ENCODE data around the gene CLIC6.

Gene CLIC6

GRCh38 chr21:34639882-34640788, 28.7 kb upstream of the CLIC6 start:
- WGBS, 2 donors (ENCODE audit: extremely low coverage in 2 of 2, insufficient read length in 2 of 2, insufficient replicate concordance in 1 of 2) = no CpG with 5 or more reads among the region's 9 CpGs
- no peak for DNase-seq (ENCODE audit: low spot score)
- no peaks in the 10 kb centered on the region for H3K27me3 ChIP-seq (ENCODE audit: control insufficient read depth in 3 of 3, insufficient read depth in 3 of 3, low read depth in 1 of 3, low read length in 3 of 3)

GRCh38 chr21:34640858-34641257, 27.9 kb upstream of the CLIC6 start:
- H2BK120ac ChIP-seq (ENCODE audit: low read depth, low read length) = no peak overlapping the region
- no peaks in the 10 kb centered on the region for H3K27me3 ChIP-seq (ENCODE audit: control insufficient read depth in 3 of 3, insufficient read depth in 3 of 3, low read depth in 1 of 3, low read length in 3 of 3)
- H2BK12ac ChIP-seq (ENCODE audit: low read length) = no peak overlapping the region
- no peaks in the 10 kb centered on the region for H3K36me3 ChIP-seq (replicated peaks in 1 of 2; ENCODE audit: control insufficient read depth in 2 of 2, insufficient read depth in 2 of 2, low read length in 2 of 2)
- H3K18ac ChIP-seq (ENCODE audit: low read length) = no peak overlapping the region
- H2BK5ac ChIP-seq (ENCODE audit: low read length) = no peak overlapping the region
- no peak overlapping the region for H3K9ac ChIP-seq (ENCODE audit: low read depth, low read length, poor library complexity)
- H3K4me2 ChIP-seq (ENCODE audit: insufficient read depth, low read length, poor library complexity, severe bottlenecking) = no peak overlapping the region
- no peak overlapping the region for H3K4ac ChIP-seq (ENCODE audit: low read length)
- H3K4me1 ChIP-seq (ENCODE audit: control insufficient read depth in 2 of 2, insufficient read depth in 1 of 2, low read depth in 1 of 2, low read length in 2 of 2) = no peaks in the 10 kb centered on the region
- no peak overlapping the region for H3K4me3 ChIP-seq (ENCODE audit: low read length in 2 of 2)
- WGBS, 2 donors (ENCODE audit: extremely low coverage in 2 of 2, insufficient read length in 2 of 2, insufficient replicate concordance in 1 of 2) = no CpG with 5 or more reads among the region's 4 CpGs
- H3K23ac ChIP-seq (ENCODE audit: low read depth, low read length, poor library complexity) = no peak overlapping the region
- no peak for DNase-seq (ENCODE audit: low spot score)
- no peak overlapping the region for H3K14ac ChIP-seq (ENCODE audit: low read length)
- no peaks in the 10 kb centered on the region for H3K79me1 ChIP-seq (ENCODE audit: low read depth, low read length)
- no peaks in the 10 kb centered on the region for H3K9me3 ChIP-seq (replicated peaks in 1 of 2; ENCODE audit: control insufficient read depth in 2 of 2, insufficient read depth in 1 of 2, low read depth in 1 of 2, low read length in 2 of 2)
- no peak overlapping the region for H2AFZ ChIP-seq (ENCODE audit: low read length)
- no peak overlapping the region for H4K91ac ChIP-seq (ENCODE audit: low read depth, low read length, poor library complexity)
- no peak overlapping the region for H2AK5ac ChIP-seq (ENCODE audit: low read depth, low read length)
- H3K27ac ChIP-seq (replicated peaks; ENCODE audit: low read length) = no peak overlapping the region
- H4K8ac ChIP-seq (ENCODE audit: low read depth, low read length) = no peak overlapping the region
- H2BK15ac ChIP-seq (ENCODE audit: low read length) = no peak overlapping the region

More at GRCh38 chr21:34639882-34640788, 28.7 kb upstream of the CLIC6 start:
- Histone ChIP-seq H2AK5ac (ENCODE audit: low read depth, low read length) (no peak overlapping the region), H4K8ac (ENCODE audit: low read depth, low read length) (no peak overlapping the region), H3K23ac (ENCODE audit: low read depth, low read length, poor library complexity) (no peak overlapping the region), H2BK15ac (ENCODE audit: low read length) (no peak overlapping the region), H3K4ac (ENCODE audit: low read length) (no peak overlapping the region), H2AFZ (ENCODE audit: low read length) (no peak overlapping the region), H4K91ac (ENCODE audit: low read depth, low read length, poor library complexity) (no peak overlapping the region), H3K4me2 (ENCODE audit: insufficient read depth, low read length, poor library complexity, severe bottlenecking) (no peak overlapping the region), H3K27ac (replicated peaks; ENCODE audit: low read length) (no peak overlapping the region), H2BK5ac (ENCODE audit: low read length) (no peak overlapping the region), H3K14ac (ENCODE audit: low read length) (no peak overlapping the region), H2BK12ac (ENCODE audit: low read length) (no peak overlapping the region), H3K4me3 (ENCODE audit: low read length in 2 of 2) (no peak overlapping the region), H3K4me1 (ENCODE audit: control insufficient read depth in 2 of 2, insufficient read depth in 1 of 2, low read depth in 1 of 2, low read length in 2 of 2) (no peaks in the 10 kb centered on the region), H3K9ac (ENCODE audit: low read depth, low read length, poor library complexity) (no peak overlapping the region), H2BK120ac (ENCODE audit: low read depth, low read length) (no peak overlapping the region), H3K9me3 (replicated peaks in 1 of 2; ENCODE audit: control insufficient read depth in 2 of 2, insufficient read depth in 1 of 2, low read depth in 1 of 2, low read length in 2 of 2) (no peaks in the 10 kb centered on the region), H3K36me3 (replicated peaks in 1 of 2; ENCODE audit: control insufficient read depth in 2 of 2, insufficient read depth in 2 of 2, low read length in 2 of 2) (no peaks in the 10 kb centered on the region), H3K79me1 (ENCODE audit: low read depth, low read length) (peaks cover 2% of the 10 kb centered on the region), H3K18ac (ENCODE audit: low read length) (no peak overlapping the region)

GRCh38 chr21:34642211-34643075, 26.4 kb upstream of the CLIC6 start:
- Histone ChIP-seq H2BK120ac (ENCODE audit: low read depth, low read length) (no peak overlapping the region), H3K27me3 (ENCODE audit: control insufficient read depth in 3 of 3, insufficient read depth in 3 of 3, low read depth in 1 of 3, low read length in 3 of 3) (no peaks in the 10 kb centered on the region), H2BK12ac (ENCODE audit: low read length) (no peak overlapping the region), H4K8ac (ENCODE audit: low read depth, low read length) (no peak overlapping the region), H3K27ac (replicated peaks; ENCODE audit: low read length) (no peak overlapping the region), H3K36me3 (replicated peaks in 1 of 2; ENCODE audit: control insufficient read depth in 2 of 2, insufficient read depth in 2 of 2, low read length in 2 of 2) (no peaks in the 10 kb centered on the region), H2BK15ac (ENCODE audit: low read length) (no peak overlapping the region), H3K4me1 (ENCODE audit: control insufficient read depth in 2 of 2, insufficient read depth in 1 of 2, low read depth in 1 of 2, low read length in 2 of 2) (peaks cover 0 to 1% of the 10 kb centered on the region in 2 donors), H3K79me1 (ENCODE audit: low read depth, low read length) (no peaks in the 10 kb centered on the region), H3K4ac (ENCODE audit: low read length) (no peak overlapping the region), H3K23ac (ENCODE audit: low read depth, low read length, poor library complexity) (no peak overlapping the region), H2AK5ac (ENCODE audit: low read depth, low read length) (no peak overlapping the region), H3K14ac (ENCODE audit: low read length) (no peak overlapping the region), H3K18ac (ENCODE audit: low read length) (no peak overlapping the region), H3K4me3 (ENCODE audit: low read length in 2 of 2) (no peak overlapping the region), H3K9me3 (replicated peaks in 1 of 2; ENCODE audit: control insufficient read depth in 2 of 2, insufficient read depth in 1 of 2, low read depth in 1 of 2, low read length in 2 of 2) (no peaks in the 10 kb centered on the region), H2BK5ac (ENCODE audit: low read length) (no peak overlapping the region), H3K4me2 (ENCODE audit: insufficient read depth, low read length, poor library complexity, severe bottlenecking) (no peak overlapping the region), H3K9ac (ENCODE audit: low read depth, low read length, poor library complexity) (no peak overlapping the region), H2AFZ (ENCODE audit: low read length) (no peak overlapping the region), H4K91ac (ENCODE audit: low read depth, low read length, poor library complexity) (no peak overlapping the region)
- no peak for DNase-seq (ENCODE audit: low spot score)
- WGBS, 2 donors (ENCODE audit: extremely low coverage in 2 of 2, insufficient read length in 2 of 2, insufficient replicate concordance in 1 of 2) = no CpG with 5 or more reads among the region's 7 CpGs

- Histone ChIP-seq H3K4me3 (ENCODE audit: low read length in 2 of 2) (no peak overlapping the region), H2AFZ (ENCODE audit: low read length) (no peak overlapping the region), H2BK12ac (ENCODE audit: low read length) (no peak overlapping the region), H3K4me2 (ENCODE audit: insufficient read depth, low read length, poor library complexity, severe bottlenecking) (no peak overlapping the region), H3K4me1 (ENCODE audit: control insufficient read depth in 2 of 2, insufficient read depth in 1 of 2, low read depth in 1 of 2, low read length in 2 of 2) (peaks cover 0 to 3% of the 10 kb centered on the region in 2 donors), H2AK5ac (ENCODE audit: low read depth, low read length) (no peak overlapping the region), H3K79me1 (ENCODE audit: low read depth, low read length) (no peaks in the 10 kb centered on the region), H2BK15ac (ENCODE audit: low read length) (no peak overlapping the region), H4K91ac (ENCODE audit: low read depth, low read length, poor library complexity) (no peak overlapping the region), H3K9ac (ENCODE audit: low read depth, low read length, poor library complexity) (no peak overlapping the region), H3K9me3 (replicated peaks in 1 of 2; ENCODE audit: control insufficient read depth in 2 of 2, insufficient read depth in 1 of 2, low read depth in 1 of 2, low read length in 2 of 2) (no peaks in the 10 kb centered on the region), H2BK120ac (ENCODE audit: low read depth, low read length) (no peak overlapping the region), H3K27me3 (ENCODE audit: control insufficient read depth in 3 of 3, insufficient read depth in 3 of 3, low read depth in 1 of 3, low read length in 3 of 3) (no peaks in the 10 kb centered on the region), H2BK5ac (ENCODE audit: low read length) (no peak overlapping the region), H3K18ac (ENCODE audit: low read length) (no peak overlapping the region), H4K8ac (ENCODE audit: low read depth, low read length) (no peak overlapping the region), H3K36me3 (replicated peaks in 1 of 2; ENCODE audit: control insufficient read depth in 2 of 2, insufficient read depth in 2 of 2, low read length in 2 of 2) (no peaks in the 10 kb centered on the region), H3K14ac (ENCODE audit: low read length) (no peak overlapping the region), H3K4ac (ENCODE audit: low read length) (no peak overlapping the region), H3K27ac (replicated peaks; ENCODE audit: low read length) (no peak overlapping the region), H3K23ac (ENCODE audit: low read depth, low read length, poor library complexity) (no peak overlapping the region)
- DNase-seq (ENCODE audit: low spot score) = no peak
- WGBS, 2 donors (ENCODE audit: extremely low coverage in 2 of 2, insufficient read length in 2 of 2, insufficient replicate concordance in 1 of 2) = no CpG with 5 or more reads among the region's 4 CpGs
These were observed 24.0 kb upstream of the CLIC6 start for GRCh38 chr21:34644825-34645224.

All from neuronal stem cell (in vitro differentiated cells).